Pulmonary artery endothelial cell (primary cell): ENCODE data around the gene EIF2S2. TPM values are rescaled to one million over a fixed set of nuclear protein-coding genes. Genes with fewer than 3 reads are reported as not detected.

Source experiments
- DNase-seq: peaks from one replicate; pipeline ENCODE4 v3.0.0-alpha.2; 2011; ENCODE audit warnings: low read depth, low spot score
- total RNA-seq: library from RNA; depleted of rRNA; stranded (reverse); fragments of >200 nt; gene quantifications from 2 replicates; pipeline ENCODE4 v1.2.3, GENCODE V29; 2014

Gene EIF2S2
- total RNA-seq, 1 donor from 2014 or later: 138 TPM

GRCh38 chr20:34089655-34090345 is 22.2 kb downstream of the EIF2S2 start:
- DNase-seq: no peak

GRCh38 chr20:34089175-34089479 is 22.9 kb downstream of the EIF2S2 start:
- DNase-seq: no peak

GRCh38 chr20:34088305-34089174 is 23.5 kb downstream of the EIF2S2 start:
- no peak for DNase-seq

GRCh38 chr20:34085544-34086040 is 26.5 kb downstream of the EIF2S2 start:
- DNase-seq: no peak

GRCh38 chr20:34084227-34084923 is 27.7 kb downstream of the EIF2S2 start:
- no peak for DNase-seq

- DNase-seq: no peak
Measured at GRCh38 chr20:34083781-34084180, 28.3 kb downstream of the EIF2S2 start.

- no peak for DNase-seq
Measured at GRCh38 chr20:34083137-34083536, 28.9 kb downstream of the EIF2S2 start.

GRCh38 chr20:34082232-34082887 is 29.7 kb downstream of the EIF2S2 start:
- DNase-seq: no peak

GRCh38 chr20:34079818-34080217 is 32.2 kb downstream of the EIF2S2 start:
- DNase-seq: no peak

- no peak for DNase-seq
Measured at GRCh38 chr20:34078540-34078939, 33.5 kb downstream of the EIF2S2 start.

GRCh38 chr20:34076952-34077351 is 35.1 kb downstream of the EIF2S2 start:
- no peak for DNase-seq

- DNase-seq: no peak
Measured at GRCh38 chr20:34075647-34076046, 36.4 kb downstream of the EIF2S2 start.

- no peak for DNase-seq
Measured at GRCh38 chr20:34074101-34074760, 37.8 kb downstream of the EIF2S2 start.

- DNase-seq: no peak
Measured at GRCh38 chr20:34072778-34073177, 39.3 kb downstream of the EIF2S2 start.

- no peak for DNase-seq
Measured at GRCh38 chr20:34072076-34072475, 40.0 kb downstream of the EIF2S2 start.

GRCh38 chr20:34070859-34071258 is 41.2 kb downstream of the EIF2S2 start:
- DNase-seq: no peak

GRCh38 chr20:34070079-34070439 is 42.0 kb downstream of the EIF2S2 start:
- DNase-seq: no peak

GRCh38 chr20:34069341-34070078 is 42.5 kb downstream of the EIF2S2 start:
- peak; percentile 58 for DNase-seq

GRCh38 chr20:34068001-34068400 is 44.0 kb downstream of the EIF2S2 start:
- DNase-seq: no peak

- no peak for DNase-seq
Measured at GRCh38 chr20:34066476-34067090, 45.5 kb downstream of the EIF2S2 start.
